ENCODE measurements around the gene MEF2C.

GRCh38 chr5:88675168-88675707 lies 207.7 kb downstream of the MEF2C start:
- peak; percentile 55 for TF ChIP-seq EZH2 (IDR thresholded peaks at IDR 0.05; ENCODE audit: low read length)
- no peak for TF ChIP-seq CTCF (optimal IDR thresholded peaks at IDR 0.05 in 1 of 3, IDR thresholded peaks at IDR 0.05 in 1 of 3, conservative IDR thresholded peaks at IDR 0.05 in 1 of 3; ENCODE audit: extremely low read depth in 1 of 3, insufficient read depth in 2 of 3, low read length in 3 of 3)

Data from keratinocyte (primary cell).